Fibroblast of villous mesenchyme (primary cell): ENCODE data around the gene ZFP36. TPM values are rescaled to one million over a fixed set of nuclear protein-coding genes. Genes with fewer than 3 reads are reported as not detected.

Experiments
- DNase-seq: peaks from one replicate; pipeline ENCODE4 v3.0.0-alpha.2; 2010; ENCODE audit warnings: low read depth
- H3K4me3 ChIP-seq: 2 replicates; pipeline ENCODE4 v1.5.1; 2011; ENCODE audit warnings: low read depth, mild to moderate bottlenecking, low read length
- total RNA-seq: library from RNA; depleted of rRNA; stranded (reverse); fragments of >200 nt; gene quantifications from 2 replicates; pipeline ENCODE4 v1.2.3, GENCODE V29; 2012
- TF ChIP-seq, protein P1 (sequence below): IDR thresholded peaks from 2 replicates; pipeline ENCODE4 v1.5.1; 2012; ENCODE audit warnings: low read depth, mild to moderate bottlenecking, low read length; ENCODE audit not compliant: insufficient read depth

The ZFP36 gene
- total RNA-seq, 1 donor: 8.6 TPM

DNA sequence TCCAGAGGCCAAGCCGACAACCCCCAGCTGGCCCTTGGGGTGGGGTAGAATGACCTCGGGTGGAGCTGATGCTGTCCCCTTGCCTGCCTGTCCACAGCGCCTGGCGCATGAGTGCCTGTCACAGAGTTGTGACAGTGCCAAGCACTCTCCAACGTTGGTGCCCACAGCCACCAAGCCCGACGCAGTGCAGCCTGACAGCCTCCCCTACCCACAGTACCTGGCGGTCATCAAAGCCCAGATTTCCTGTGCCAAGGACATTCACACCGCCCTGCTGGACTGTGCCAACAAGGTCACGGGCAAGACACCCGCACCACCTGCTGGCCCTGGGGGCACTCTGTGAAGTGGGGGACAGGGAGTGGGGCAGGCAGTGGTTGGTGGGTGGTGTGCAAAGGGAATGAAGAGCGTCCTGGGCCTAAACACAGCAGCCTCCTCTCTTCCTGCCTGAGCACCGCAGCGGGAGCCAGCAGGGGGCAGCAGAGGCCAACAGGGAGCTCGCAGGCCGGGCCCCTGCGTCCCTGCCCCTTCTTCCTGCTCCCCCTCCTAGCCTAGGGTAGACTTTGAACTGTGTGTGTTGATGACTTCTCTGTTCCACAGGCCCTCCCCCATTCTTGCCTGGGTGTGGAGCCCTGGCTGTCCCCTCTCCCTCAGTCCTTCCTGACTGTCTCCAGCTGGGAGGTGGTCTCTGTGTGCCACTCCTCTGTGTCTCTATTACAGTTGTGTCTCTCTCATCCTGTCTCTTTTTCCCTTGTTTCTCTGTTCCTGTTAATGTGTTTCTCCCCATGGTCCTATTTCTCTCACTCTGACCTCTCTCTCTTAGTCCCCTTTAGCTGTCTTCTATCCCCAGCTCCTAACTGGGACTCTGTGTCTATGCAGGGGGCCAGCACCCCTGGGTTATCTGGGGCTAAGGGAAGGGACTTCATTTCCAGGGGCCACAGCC is 9.0 kb upstream of the ZFP36 start:
- DNase-seq: peak; percentile 87
- no peak overlapping the region for H3K4me3 ChIP-seq
- TF ChIP-seq, protein P1, sequence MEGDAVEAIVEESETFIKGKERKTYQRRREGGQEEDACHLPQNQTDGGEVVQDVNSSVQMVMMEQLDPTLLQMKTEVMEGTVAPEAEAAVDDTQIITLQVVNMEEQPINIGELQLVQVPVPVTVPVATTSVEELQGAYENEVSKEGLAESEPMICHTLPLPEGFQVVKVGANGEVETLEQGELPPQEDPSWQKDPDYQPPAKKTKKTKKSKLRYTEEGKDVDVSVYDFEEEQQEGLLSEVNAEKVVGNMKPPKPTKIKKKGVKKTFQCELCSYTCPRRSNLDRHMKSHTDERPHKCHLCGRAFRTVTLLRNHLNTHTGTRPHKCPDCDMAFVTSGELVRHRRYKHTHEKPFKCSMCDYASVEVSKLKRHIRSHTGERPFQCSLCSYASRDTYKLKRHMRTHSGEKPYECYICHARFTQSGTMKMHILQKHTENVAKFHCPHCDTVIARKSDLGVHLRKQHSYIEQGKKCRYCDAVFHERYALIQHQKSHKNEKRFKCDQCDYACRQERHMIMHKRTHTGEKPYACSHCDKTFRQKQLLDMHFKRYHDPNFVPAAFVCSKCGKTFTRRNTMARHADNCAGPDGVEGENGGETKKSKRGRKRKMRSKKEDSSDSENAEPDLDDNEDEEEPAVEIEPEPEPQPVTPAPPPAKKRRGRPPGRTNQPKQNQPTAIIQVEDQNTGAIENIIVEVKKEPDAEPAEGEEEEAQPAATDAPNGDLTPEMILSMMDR: peak; percentile 98

- peak; percentile 89 for DNase-seq
- H3K4me3 ChIP-seq: no peak overlapping the region
Measured at GRCh38 chr19:39398297-39398864, 8.3 kb upstream of the ZFP36 start.

DNA sequence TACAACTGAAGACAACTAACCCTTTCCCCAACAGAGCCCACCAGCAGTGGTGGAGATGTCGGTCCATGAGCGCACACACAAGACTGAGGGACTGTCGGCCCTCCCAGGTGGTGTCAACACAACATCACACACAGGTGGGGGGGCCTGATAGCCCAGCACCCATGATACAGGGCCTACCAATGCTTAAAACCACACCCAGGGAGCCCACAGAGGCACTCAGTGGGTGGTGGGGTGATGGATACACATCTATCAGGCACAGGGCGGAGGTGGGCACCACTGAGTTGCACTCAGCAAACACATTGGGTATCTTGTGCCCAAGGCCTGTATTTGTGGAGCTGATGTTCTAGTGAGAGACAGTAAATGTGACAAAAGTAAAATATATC is 7.0 kb upstream of the ZFP36 start:
- H3K4me3 ChIP-seq: no peak overlapping the region
- TF ChIP-seq, protein P1: no peak
- DNase-seq: no peak

More at GRCh38 chr19:39398297-39398864, 8.3 kb upstream of the ZFP36 start:
- TF ChIP-seq, protein P1: no peak

GRCh38 chr19:39400061-39400460 is 6.6 kb upstream of the ZFP36 start:
- DNase-seq: no peak

GRCh38 chr19:39401070-39401548 is 5.5 kb upstream of the ZFP36 start:
- TF ChIP-seq, protein P1: no peak
- no peak for DNase-seq
- H3K4me3 ChIP-seq: no peak overlapping the region

More at GRCh38 chr19:39400061-39400460, 6.6 kb upstream of the ZFP36 start:
- no peak overlapping the region for H3K4me3 ChIP-seq
- TF ChIP-seq, protein P1: no peak

DNA sequence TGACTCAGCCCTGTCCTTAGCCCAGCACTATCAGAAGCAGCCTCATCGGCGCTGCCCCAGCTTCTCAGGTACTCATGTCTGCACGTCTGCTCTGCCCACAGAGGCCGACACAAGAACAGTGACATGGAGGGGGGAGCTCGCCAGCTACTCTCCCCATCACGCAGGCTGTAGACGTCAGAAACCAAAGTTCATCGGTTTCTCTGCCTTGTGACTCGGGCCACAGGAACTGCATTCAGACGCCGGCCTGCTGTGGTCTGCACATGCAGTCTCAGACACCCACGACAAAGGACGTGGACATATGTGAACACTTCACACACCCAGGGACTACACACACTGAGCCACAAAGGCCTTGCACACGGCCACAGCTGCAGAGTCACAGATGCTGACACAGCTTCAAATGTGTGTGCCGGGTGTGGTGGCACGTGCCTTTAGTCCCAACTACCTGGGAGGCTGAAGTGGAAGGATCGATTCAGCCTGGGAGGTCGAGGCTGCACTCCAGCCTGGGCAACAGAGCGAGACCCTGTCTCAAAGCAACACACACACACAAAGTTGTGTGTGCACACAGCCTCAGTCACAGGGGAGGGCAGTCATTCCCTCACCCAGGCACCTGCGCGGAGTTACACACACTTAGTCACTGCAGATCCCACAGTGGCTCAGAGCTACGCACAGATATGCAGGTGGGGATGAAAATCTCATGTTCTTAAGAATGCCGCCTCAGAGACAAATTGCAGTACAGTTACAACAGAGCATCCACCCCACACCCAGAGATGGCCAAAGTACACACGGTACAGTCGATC is 4.9 kb upstream of the ZFP36 start:
- TF ChIP-seq, protein P1: no peak
- peak; percentile 85 for DNase-seq
- H3K4me3 ChIP-seq: no peak overlapping the region
